Right lobe of liver (tissue), 6 donors: ENCODE results near the gene SLC25A38. TPM values are rescaled to one million over a fixed set of nuclear protein-coding genes. Genes with fewer than 3 reads are reported as not detected.
"Not testable (repeated sequence)": the region's sequence is repeated elsewhere in the genome, so short reads cannot be mapped to it uniquely, and the experiment has no call there.

Experiments
- ATAC-seq, 4 donors: fragments of 200-7000 bp; cut with Tn5 transposase; one replicate each; pipeline ENCODE4 v1.9.1; 2020; ENCODE audit warnings: mild to moderate bottlenecking in 4 of 4, moderate library complexity in 4 of 4
- DNase-seq, 3 donors: peaks; one replicate each; pipeline ENCODE4 v3.0.0-alpha.2; 2020
- H3K27ac ChIP-seq, 3 donors: fragments of 200-600 bp; one replicate each; pipeline ENCODE4 v1.8.0; 2022
- H3K27me3 ChIP-seq, 2 donors: fragments of 200-600 bp; one replicate each; pipeline ENCODE4 v1.8.0; 2022
- H3K36me3 ChIP-seq, 4 donors: fragments of 200-600 bp; sonication (generic) in 1 of 4; one replicate each; pipeline versions ENCODE4 v1.5.1 to v1.8.0; 2017 to 2022; ENCODE audit warnings: control low read depth in 1 of 4
- H3K4me1 ChIP-seq, 4 donors: fragments of 200-600 bp; sonication (generic) in 1 of 4; one replicate each; pipeline versions ENCODE4 v1.5.1 to v1.8.0; 2017 to 2022; ENCODE audit warnings: control low read depth in 1 of 4
- H3K4me3 ChIP-seq, 3 donors: fragments of 200-600 bp; one replicate each; pipeline ENCODE4 v1.8.0; 2022
- H3K9me3 ChIP-seq, 4 donors: fragments of 200-600 bp; sonication (generic) in 1 of 4; one replicate each; pipeline versions ENCODE4 v1.5.1 to v1.8.0; 2017 to 2022; ENCODE audit warnings: control low read depth in 1 of 4
- POLR2A ChIP-seq: fragments of 450-650 bp; IDR thresholded peaks from one replicate; pipeline ENCODE4 v1.6.1; 2017; ENCODE audit warnings: antibody characterized with exemption, mild to moderate bottlenecking
- WGBS: methylation state at CpG from one replicate; pipeline ENCODE4 v1.1.6; 2018; ENCODE audit warnings: low coverage, low lambda C conversion rate; ENCODE audit not compliant: insufficient coverage; ENCODE audit errors: missing lambda C conversion rate; 5-methylcytosine and 5-hydroxymethylcytosine counted together
- intact Hi-C, 2 donors: fragments of 100-400 bp; cut with DNase I; formaldehyde crosslinking; loops; one replicate each; pipeline versions ENCODE4 v1.11.2 to v1.14.1; 2022
- total RNA-seq, 6 experiments: library from RNA; depleted of rRNA in 2 of 6; stranded (reverse); fragments of >200 nt in 2 of 6; fragmentation: NEBNext Ultra II Directional in 3 of 6; extraction: Animal tissue kit (Norgen Biotek cat#: 25700) in 3 of 6; gene quantifications; one replicate each; pipeline versions ENCODE4 v1.1.0 to v1.2.4, GENCODE V29; 2016 to 2023
- TF ChIP-seq, protein P1 (sequence below), 4 donors: fragments of 200-600 bp in 3 of 4; fragments of 450-650 bp in 1 of 4; IDR thresholded peaks; one replicate each; pipeline versions ENCODE4 v1.5.1 to v1.8.0; 2016 to 2022; ENCODE audit warnings: antibody characterized with exemption in 4 of 4, mild to moderate bottlenecking in 2 of 4
- donor health status: DM: no; HTN: yes; CAD: no.
- donor health status: DM: no; HTN: no; CAD: no.
- donor health status: DM: no; HTN: no; CAD: no.
- donor health status: DM: no; HTN: yes; CAD: no.
- donor health status: DM: no; HTN: yes; CAD: no.

Gene SLC25A38
- total RNA-seq, 6 experiments from 2014 or later = 20.9 to 36.7 (median 23.6) TPM

DNA sequence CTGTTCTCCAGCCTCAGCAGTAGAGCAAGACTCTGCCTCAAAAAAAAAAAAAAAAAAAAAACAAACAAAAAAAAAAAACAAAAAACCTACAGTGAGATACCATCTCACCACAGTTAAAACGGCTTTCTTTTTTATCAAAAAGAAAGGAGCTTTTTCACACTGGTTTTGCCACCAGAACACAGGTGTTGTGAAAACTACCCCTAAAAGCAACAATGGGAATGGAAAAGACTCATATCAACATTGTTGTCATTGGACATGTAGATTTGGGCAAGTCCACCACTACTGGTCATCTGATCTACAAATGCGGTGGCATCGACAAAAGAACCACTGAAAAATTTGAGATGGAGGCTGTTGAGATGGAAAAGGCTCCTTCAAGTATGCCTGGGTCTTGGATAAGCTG, 24.8 kb upstream of the SLC25A38 start:
- ATAC-seq = no peak
- H3K4me3 ChIP-seq = no peak overlapping the region
- H3K36me3 ChIP-seq = no peaks in the 10 kb centered on the region
- 85% methylated on average over 3 of the region's 3 CpGs for WGBS
- peaks cover 0 to 8% (median 0%) of the 10 kb centered on the region in 4 donors for H3K4me1 ChIP-seq
- H3K9me3 ChIP-seq = no peaks in the 10 kb centered on the region
- no peak for TF ChIP-seq POLR2A
- TF ChIP-seq, protein P1, sequence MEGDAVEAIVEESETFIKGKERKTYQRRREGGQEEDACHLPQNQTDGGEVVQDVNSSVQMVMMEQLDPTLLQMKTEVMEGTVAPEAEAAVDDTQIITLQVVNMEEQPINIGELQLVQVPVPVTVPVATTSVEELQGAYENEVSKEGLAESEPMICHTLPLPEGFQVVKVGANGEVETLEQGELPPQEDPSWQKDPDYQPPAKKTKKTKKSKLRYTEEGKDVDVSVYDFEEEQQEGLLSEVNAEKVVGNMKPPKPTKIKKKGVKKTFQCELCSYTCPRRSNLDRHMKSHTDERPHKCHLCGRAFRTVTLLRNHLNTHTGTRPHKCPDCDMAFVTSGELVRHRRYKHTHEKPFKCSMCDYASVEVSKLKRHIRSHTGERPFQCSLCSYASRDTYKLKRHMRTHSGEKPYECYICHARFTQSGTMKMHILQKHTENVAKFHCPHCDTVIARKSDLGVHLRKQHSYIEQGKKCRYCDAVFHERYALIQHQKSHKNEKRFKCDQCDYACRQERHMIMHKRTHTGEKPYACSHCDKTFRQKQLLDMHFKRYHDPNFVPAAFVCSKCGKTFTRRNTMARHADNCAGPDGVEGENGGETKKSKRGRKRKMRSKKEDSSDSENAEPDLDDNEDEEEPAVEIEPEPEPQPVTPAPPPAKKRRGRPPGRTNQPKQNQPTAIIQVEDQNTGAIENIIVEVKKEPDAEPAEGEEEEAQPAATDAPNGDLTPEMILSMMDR (IDR thresholded peaks at IDR 0.05) = no peak
- no peak overlapping the region for H3K27ac ChIP-seq
- H3K27me3 ChIP-seq = no peaks in the 10 kb centered on the region
- intact Hi-C loops = no loop called here
- no peak for DNase-seq

DNA sequence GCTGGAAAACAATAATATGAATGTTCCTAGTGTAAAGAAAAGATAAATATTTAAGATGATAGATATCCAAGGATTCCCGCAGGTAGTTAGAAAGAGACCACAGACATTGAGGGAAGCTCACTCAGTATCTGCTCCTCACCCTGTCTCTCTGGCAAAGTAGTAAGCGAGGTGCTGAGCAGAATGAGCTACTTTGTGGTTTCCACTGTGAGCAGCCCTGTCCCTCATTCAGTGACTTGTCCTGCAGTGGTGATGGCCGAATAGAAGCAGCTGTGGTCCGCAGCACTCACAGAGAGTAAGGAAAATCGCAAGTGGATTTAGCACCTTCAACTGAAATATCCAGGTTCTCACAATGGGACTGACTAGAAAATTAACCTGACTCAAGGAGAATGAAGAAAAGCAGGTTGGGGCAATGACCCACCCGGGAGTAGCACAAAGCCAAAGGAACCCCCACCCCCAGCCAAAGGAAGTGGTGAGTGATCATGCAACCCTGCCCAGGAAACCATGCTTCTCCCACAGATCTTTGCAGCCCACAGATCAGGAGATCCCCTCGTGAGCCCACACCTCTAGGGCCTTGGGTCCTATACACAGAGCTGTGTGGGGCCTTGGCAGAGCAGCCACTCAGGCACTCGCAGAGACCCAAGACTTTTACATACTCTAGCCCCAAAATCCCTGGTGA, 21.8 kb upstream of the SLC25A38 start:
- no peak for DNase-seq
- Histone ChIP-seq H3K4me3 (no peak overlapping the region), H3K9me3 (no peaks in the 10 kb centered on the region), H3K4me1 (peaks cover 0 to 8% (median 0%) of the 10 kb centered on the region in 4 donors), H3K27ac (no peak overlapping the region), H3K27me3 (no peaks in the 10 kb centered on the region), H3K36me3 (no peaks in the 10 kb centered on the region)
- no peak for ATAC-seq
- 63% methylated on average over 7 of the region's 8 CpGs for WGBS
- no peak for TF ChIP-seq POLR2A
- TF ChIP-seq, protein P1 (IDR thresholded peaks at IDR 0.05) = no peak
- intact Hi-C loops = no loop called here

DNA sequence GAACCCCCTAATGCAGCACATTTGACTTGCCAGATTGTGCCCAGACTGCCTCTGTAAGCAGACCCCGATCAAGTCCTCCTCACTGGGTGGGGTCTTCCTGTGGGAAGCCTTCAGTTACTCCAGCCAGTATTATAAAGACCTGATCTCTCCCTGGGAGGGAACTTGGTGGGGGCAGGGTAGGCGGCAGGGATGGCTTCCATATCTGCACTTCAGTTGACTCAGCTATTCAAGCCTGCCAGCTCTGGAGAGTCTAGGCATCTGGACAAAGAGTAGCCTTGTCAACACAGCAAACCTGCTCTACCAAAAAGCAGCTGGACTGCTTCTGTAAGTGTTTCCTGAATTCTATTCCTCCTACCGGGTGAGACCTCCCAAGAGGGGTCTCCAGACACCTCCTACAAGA, 21.0 kb upstream of the SLC25A38 start:
- H3K27ac ChIP-seq = no peak overlapping the region
- DNase-seq (no peak), ATAC-seq (no peak)
- intact Hi-C loops = no loop called here
- H3K27me3 ChIP-seq = no peaks in the 10 kb centered on the region
- H3K4me3 ChIP-seq = no peak overlapping the region
- H3K36me3 ChIP-seq = no peaks in the 10 kb centered on the region
- TF ChIP-seq, protein P1 (IDR thresholded peaks at IDR 0.05) = no peak
- no peak for TF ChIP-seq POLR2A
- WGBS = 40% methylated on average over 1 of the region's 3 CpGs
- H3K4me1 ChIP-seq = peaks cover 0 to 8% (median 0%) of the 10 kb centered on the region in 4 donors
- no peaks in the 10 kb centered on the region for H3K9me3 ChIP-seq

DNA sequence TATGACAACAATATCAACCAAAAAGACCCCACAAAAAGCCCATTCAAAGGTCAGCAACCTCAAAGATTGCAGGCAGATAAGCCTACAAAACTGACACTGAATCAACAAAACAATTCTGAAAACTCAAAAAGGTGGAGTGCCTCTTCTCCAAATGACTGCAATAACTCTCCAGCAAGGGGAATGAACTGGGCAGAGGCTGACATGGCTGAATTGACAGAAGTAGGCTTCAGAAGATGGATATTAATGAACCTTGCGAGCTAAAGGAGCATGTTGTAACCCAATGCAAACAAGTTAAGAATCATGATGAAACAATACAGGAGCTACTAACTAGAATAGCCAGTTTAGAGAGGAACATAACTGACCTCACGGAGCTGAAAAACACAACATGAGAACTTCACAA, 20.4 kb upstream of the SLC25A38 start:
- Histone ChIP-seq H3K27ac (no peak overlapping the region), H3K36me3 (no peaks in the 10 kb centered on the region), H3K4me3 (no peak overlapping the region), H3K9me3 (no peaks in the 10 kb centered on the region), H3K4me1 (peaks cover 0 to 8% (median 0%) of the 10 kb centered on the region in 4 donors), H3K27me3 (no peaks in the 10 kb centered on the region)
- 51% methylated on average over 2 of the region's 2 CpGs for WGBS
- TF ChIP-seq, protein P1 (IDR thresholded peaks at IDR 0.05) = no peak
- TF ChIP-seq POLR2A = no peak
- intact Hi-C loops = no loop called here
- DNase-seq (no peak), ATAC-seq (no peak)

DNA sequence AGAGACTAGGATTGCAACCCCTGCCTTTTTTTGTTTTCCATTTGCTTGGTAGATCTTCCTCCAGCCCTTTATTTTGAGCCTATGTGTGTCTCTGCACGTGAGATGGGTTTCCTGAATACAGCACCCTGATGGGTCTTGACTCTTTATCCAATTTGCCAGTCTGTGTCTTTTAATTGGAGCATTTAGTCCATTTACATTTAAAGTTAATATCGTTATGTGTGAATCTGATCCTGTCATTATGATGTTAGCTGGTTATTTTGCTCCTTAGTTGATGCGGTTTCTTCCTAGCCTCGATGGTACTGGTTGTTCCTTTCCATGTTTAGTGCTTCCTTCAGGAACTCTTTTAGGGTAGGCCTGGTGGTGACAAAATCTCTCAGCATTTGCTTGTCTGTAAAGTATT, 12.7 kb upstream of the SLC25A38 start:
- intact Hi-C loops = loop anchor here in 1 of 2 donors (10.0 kb wide), 1 partner anchor 176 kb away; the partner anchor contains the start of gene XIRP1
- not testable (repeated sequence) for H3K4me3 ChIP-seq, H3K36me3 ChIP-seq, ATAC-seq, H3K27ac ChIP-seq, H3K4me1 ChIP-seq, H3K9me3 ChIP-seq, DNase-seq, H3K27me3 ChIP-seq
- WGBS = 85% methylated on average over 4 of the region's 4 CpGs
